ENCODE measurements around the gene DOCK1.

DOCK1 gene

GRCh38 chr10:126904516-126904817 lies 761 bp upstream of the DOCK1 start:
- H3K9me3 ChIP-seq (ENCODE audit: insufficient read depth, low read depth, low read length) = peaks cover 7% of the 10 kb centered on the region; the same call in 1 of the 2 replicates
- peaks cover 30% of the 10 kb centered on the region; the same call in 1 of the 2 replicates for H3K36me3 ChIP-seq (ENCODE audit: insufficient read depth, low read depth, low read length)
- peak overlapping the region; percentile 74 for H3K4me3 ChIP-seq (ENCODE audit: low read length)
- no peak overlapping the region for H3K27ac ChIP-seq (ENCODE audit: low read length)
- H3K27me3 ChIP-seq (ENCODE audit: insufficient read depth, low read length) = no peaks in the 10 kb centered on the region; the same call in 1 of the 2 replicates
- H3K9ac ChIP-seq (ENCODE audit: low read depth, low read length) = peak overlapping the region; percentile 65; the same call in 1 of the 2 replicates
- H3K4me1 ChIP-seq (ENCODE audit: insufficient read depth, low read length) = peaks cover 9% of the 10 kb centered on the region; the same call in 1 of the 2 replicates

DNA sequence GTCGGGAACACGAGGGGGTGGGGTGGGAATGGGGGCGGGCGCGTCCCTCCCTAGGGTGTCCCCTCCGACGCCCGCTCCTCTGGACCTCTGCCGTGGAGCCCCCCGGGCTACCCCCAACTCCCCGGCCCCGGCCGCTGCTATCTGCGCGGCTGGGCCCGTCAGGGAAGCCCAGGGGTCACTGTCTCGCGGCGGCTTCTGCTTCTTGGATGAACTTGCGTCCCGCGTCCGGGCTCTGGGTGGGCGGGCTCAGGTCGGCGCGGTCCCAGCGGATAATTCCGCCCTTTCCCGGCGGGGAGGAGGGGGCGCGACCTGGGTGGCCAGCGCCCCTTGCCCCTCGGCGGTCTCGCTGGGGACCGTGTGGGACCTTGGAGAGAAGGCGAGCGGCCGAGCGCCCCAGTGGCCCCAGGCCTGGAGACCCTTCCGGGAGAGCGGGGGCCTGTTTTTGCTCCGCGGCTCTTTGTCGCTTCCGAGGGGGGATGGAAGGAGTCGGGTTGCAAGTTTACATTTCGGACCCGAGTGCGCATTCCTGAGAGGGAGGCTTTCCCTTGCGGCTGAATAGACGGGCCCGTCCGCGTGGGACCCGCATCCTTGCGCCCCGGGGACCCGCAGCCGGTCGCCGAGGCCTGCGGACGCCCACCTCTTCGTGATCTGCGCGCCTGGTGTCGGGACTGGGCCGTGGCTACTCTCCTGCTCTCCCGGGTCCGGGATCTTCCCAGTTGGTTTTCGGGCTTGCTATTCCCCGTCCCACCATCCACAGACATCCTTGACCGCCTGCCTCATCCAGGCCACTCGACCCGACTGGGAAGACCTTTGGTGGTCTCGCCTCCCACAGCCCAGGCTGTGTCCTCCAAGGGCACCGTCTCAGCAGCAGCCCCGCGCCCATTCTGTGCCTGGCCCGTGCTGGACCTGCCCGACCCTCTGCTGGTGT lies 812 bp downstream of the DOCK1 start:
- Histone ChIP-seq H3K9me3 (ENCODE audit: insufficient read depth, low read depth, low read length) (no peaks in the 10 kb centered on the region), H3K4me3 (ENCODE audit: low read length) (peak overlapping the region; percentile 74), H3K27me3 (ENCODE audit: insufficient read depth, low read length) (no peaks in the 10 kb centered on the region; the same call in 1 of the 2 replicates), H3K36me3 (ENCODE audit: insufficient read depth, low read depth, low read length) (peaks cover 21% of the 10 kb centered on the region; the same call in 1 of the 2 replicates), H3K4me1 (ENCODE audit: insufficient read depth, low read length) (peaks cover 9% of the 10 kb centered on the region; the same call in 1 of the 2 replicates), H3K9ac (ENCODE audit: low read depth, low read length) (peak overlapping the region; percentile 69; the same call in 1 of the 2 replicates), H3K27ac (ENCODE audit: low read length) (no peak overlapping the region)

DNA sequence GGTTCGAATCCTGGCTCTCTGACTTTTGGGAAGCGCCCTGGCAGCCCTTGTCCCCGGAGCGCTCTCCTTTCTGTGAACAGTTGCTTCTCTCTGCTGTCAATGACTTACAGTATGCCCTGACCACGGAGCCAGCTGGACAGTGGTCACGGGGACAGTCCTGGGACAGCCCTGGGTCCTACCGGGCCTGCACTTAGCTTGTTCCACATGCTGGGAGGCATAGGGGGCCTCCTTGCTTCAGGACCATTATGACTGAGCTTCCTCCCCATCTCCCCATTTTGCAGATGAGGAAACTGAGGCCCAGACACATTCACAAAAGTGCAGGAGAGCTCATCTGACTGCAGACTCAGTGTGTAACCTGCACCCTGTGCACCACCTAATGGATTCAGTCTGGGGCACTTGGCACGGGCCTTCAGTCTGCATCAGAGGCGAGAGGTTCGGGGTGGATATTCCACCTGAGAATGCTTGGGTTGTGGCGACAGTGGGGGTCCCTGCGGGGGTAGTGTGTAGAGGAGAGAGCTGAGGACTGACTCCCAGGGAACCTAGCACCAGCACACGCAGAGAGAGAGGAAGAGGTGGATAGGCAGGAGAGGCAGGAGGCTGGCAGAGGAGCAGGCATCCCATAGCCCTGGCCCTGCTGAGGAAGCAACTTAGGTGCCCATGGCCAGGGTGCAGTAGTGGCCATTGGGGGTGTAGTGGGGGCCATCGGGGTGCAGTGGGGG lies 1.6 kb downstream of the DOCK1 start:
- Histone ChIP-seq H3K4me1 (ENCODE audit: insufficient read depth, low read length) (peaks cover 15% of the 10 kb centered on the region), H3K27me3 (ENCODE audit: insufficient read depth, low read length) (no peaks in the 10 kb centered on the region; the same call in 1 of the 2 replicates), H3K4me3 (ENCODE audit: low read length) (peak overlapping the region; percentile 74; the same call in 1 of the 2 replicates), H3K9ac (ENCODE audit: low read depth, low read length) (peak overlapping the region; percentile 69; the same call in 1 of the 2 replicates), H3K36me3 (ENCODE audit: insufficient read depth, low read depth, low read length) (peaks cover 17% of the 10 kb centered on the region; the same call in 1 of the 2 replicates), H3K9me3 (ENCODE audit: insufficient read depth, low read depth, low read length) (no peaks in the 10 kb centered on the region), H3K27ac (ENCODE audit: low read length) (no peak overlapping the region)

DNA sequence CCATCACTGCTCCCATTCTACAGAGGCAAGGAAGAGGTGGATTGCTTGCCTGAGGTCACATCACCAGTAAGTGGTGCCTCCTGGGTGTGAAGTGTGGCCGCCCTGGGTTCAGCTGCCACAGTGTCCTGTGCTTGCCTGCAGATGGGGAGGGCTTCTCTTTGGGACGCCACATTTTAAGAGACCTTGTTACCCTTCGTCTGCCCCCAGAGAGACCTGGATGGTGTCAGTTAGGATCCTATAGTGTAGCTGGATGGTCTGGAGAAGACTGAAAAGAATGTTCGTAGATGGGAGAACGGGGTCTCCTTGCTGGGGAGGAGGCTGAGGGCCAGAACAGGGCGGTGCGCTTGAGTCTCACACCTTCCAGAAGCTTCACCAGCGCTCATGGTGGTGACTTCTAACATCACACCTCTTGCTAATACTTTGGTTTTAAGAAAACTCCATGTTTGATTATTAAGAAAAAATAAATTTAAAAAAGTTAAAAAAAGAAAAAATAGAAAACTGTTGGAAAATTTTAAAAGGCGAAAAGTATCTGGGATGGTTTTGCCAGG lies 2.3 kb downstream of the DOCK1 start:
- Histone ChIP-seq H3K27me3 (ENCODE audit: insufficient read depth, low read length) (no peaks in the 10 kb centered on the region; the same call in 1 of the 2 replicates), H3K4me1 (ENCODE audit: insufficient read depth, low read length) (peaks cover 15% of the 10 kb centered on the region), H3K9ac (ENCODE audit: low read depth, low read length) (no peak overlapping the region), H3K9me3 (ENCODE audit: insufficient read depth, low read depth, low read length) (no peaks in the 10 kb centered on the region), H3K36me3 (ENCODE audit: insufficient read depth, low read depth, low read length) (peaks cover 13% of the 10 kb centered on the region; the same call in 1 of the 2 replicates), H3K4me3 (ENCODE audit: low read length) (no peak overlapping the region), H3K27ac (ENCODE audit: low read length) (no peak overlapping the region)

GRCh38 chr10:126908225-126908624 lies 3.0 kb downstream of the DOCK1 start:
- H3K27ac ChIP-seq (ENCODE audit: low read length) = no peak overlapping the region

GRCh38 chr10:126908729-126909128 lies 3.5 kb downstream of the DOCK1 start:
- Histone ChIP-seq H3K9ac (ENCODE audit: low read depth, low read length) (no peak overlapping the region), H3K4me1 (ENCODE audit: insufficient read depth, low read length) (peaks cover 15% of the 10 kb centered on the region), H3K27me3 (ENCODE audit: insufficient read depth, low read length) (no peaks in the 10 kb centered on the region; the same call in 1 of the 2 replicates), H3K36me3 (ENCODE audit: insufficient read depth, low read depth, low read length) (0 out of 2 replicates have a peak, but pooled peaks cover 2% of the 10 kb centered on the region), H3K9me3 (ENCODE audit: insufficient read depth, low read depth, low read length) (no peaks in the 10 kb centered on the region), H3K27ac (ENCODE audit: low read length) (no peak overlapping the region), H3K4me3 (ENCODE audit: low read length) (no peak overlapping the region)

More at GRCh38 chr10:126908225-126908624, 3.0 kb downstream of the DOCK1 start:
- H3K4me1 ChIP-seq (ENCODE audit: insufficient read depth, low read length) = peaks cover 15% of the 10 kb centered on the region
- no peak overlapping the region for H3K4me3 ChIP-seq (ENCODE audit: low read length)
- no peaks in the 10 kb centered on the region for H3K9me3 ChIP-seq (ENCODE audit: insufficient read depth, low read depth, low read length)
- H3K27me3 ChIP-seq (ENCODE audit: insufficient read depth, low read length) = no peaks in the 10 kb centered on the region; the same call in 1 of the 2 replicates
- peaks cover 7% of the 10 kb centered on the region; the same call in 1 of the 2 replicates for H3K36me3 ChIP-seq (ENCODE audit: insufficient read depth, low read depth, low read length)
- H3K9ac ChIP-seq (ENCODE audit: low read depth, low read length) = no peak overlapping the region

- H3K27ac ChIP-seq (ENCODE audit: low read length) = no peak overlapping the region
- peaks cover 14% of the 10 kb centered on the region for H3K4me1 ChIP-seq (ENCODE audit: insufficient read depth, low read length)
- H3K27me3 ChIP-seq (ENCODE audit: insufficient read depth, low read length) = no peaks in the 10 kb centered on the region; the same call in 1 of the 2 replicates
- no peaks in the 10 kb centered on the region for H3K36me3 ChIP-seq (ENCODE audit: insufficient read depth, low read depth, low read length)
- H3K9me3 ChIP-seq (ENCODE audit: insufficient read depth, low read depth, low read length) = no peaks in the 10 kb centered on the region
- H3K4me3 ChIP-seq (ENCODE audit: low read length) = no peak overlapping the region
- no peak overlapping the region for H3K9ac ChIP-seq (ENCODE audit: low read depth, low read length)
Observed at GRCh38 chr10:126909147-126909546, 3.9 kb downstream of the DOCK1 start.

DNA sequence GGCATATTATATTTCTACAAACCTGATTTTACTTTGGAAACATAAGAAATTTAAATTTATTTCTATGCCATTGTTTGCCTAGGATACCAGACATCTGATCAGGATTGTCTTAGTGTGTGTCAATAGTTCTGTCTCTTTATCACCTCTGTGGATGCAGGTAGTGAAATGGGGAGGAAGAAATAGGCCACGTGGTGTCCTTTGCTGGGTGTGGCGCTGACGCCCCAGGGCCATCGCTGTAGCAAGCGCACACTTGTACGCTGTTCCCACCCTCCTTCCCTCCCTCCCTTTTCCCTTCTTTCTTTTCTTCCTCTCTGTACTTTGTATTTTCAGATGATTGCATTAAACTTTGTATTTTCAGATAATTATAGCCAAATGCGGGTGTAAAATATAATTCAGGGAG lies 5.0 kb downstream of the DOCK1 start:
- Histone ChIP-seq H3K36me3 (ENCODE audit: insufficient read depth, low read depth, low read length) (no peaks in the 10 kb centered on the region), H3K27ac (ENCODE audit: low read length) (no peak overlapping the region), H3K9me3 (ENCODE audit: insufficient read depth, low read depth, low read length) (no peaks in the 10 kb centered on the region), H3K27me3 (ENCODE audit: insufficient read depth, low read length) (no peaks in the 10 kb centered on the region), H3K4me1 (ENCODE audit: insufficient read depth, low read length) (peaks cover 9% of the 10 kb centered on the region), H3K4me3 (ENCODE audit: low read length) (no peak overlapping the region), H3K9ac (ENCODE audit: low read depth, low read length) (no peak overlapping the region)

- Histone ChIP-seq H3K4me1 (ENCODE audit: insufficient read depth, low read length) (peaks cover 9% of the 10 kb centered on the region), H3K27ac (ENCODE audit: low read length) (no peak overlapping the region), H3K9ac (ENCODE audit: low read depth, low read length) (no peak overlapping the region), H3K27me3 (ENCODE audit: insufficient read depth, low read length) (no peaks in the 10 kb centered on the region), H3K4me3 (ENCODE audit: low read length) (no peak overlapping the region), H3K36me3 (ENCODE audit: insufficient read depth, low read depth, low read length) (no peaks in the 10 kb centered on the region), H3K9me3 (ENCODE audit: insufficient read depth, low read depth, low read length) (no peaks in the 10 kb centered on the region)
Observed at GRCh38 chr10:126910798-126911197, 5.6 kb downstream of the DOCK1 start.

- no peaks in the 10 kb centered on the region for H3K27me3 ChIP-seq (ENCODE audit: insufficient read depth, low read length)
- H3K27ac ChIP-seq (ENCODE audit: low read length) = no peak overlapping the region
- no peak overlapping the region for H3K9ac ChIP-seq (ENCODE audit: low read depth, low read length)
Observed at GRCh38 chr10:126911301-126911700, 6.1 kb downstream of the DOCK1 start.

DNA sequence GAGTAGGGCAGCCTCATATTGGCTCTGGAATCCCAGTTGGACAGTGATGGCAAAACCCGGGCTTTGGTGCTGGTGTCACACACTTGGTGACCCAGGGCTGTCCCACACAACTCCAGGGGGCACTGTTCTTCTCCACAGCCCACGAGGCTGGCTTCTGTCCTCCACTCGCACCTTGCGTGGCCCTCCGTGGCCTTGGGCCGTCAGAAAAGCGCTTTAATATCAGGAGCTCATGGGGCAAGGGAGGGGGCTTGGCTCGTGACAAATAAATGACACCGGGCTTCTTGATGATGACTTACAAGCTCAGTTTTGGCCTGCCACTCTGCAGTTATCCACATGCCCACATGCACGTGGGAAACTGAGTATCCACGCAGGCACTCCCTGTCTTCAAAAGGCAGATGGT lies 8.1 kb downstream of the DOCK1 start:
- Histone ChIP-seq H3K4me1 (ENCODE audit: insufficient read depth, low read length) (peaks cover 9% of the 10 kb centered on the region), H3K27me3 (ENCODE audit: insufficient read depth, low read length) (no peaks in the 10 kb centered on the region), H3K4me3 (ENCODE audit: low read length) (no peak overlapping the region), H3K36me3 (ENCODE audit: insufficient read depth, low read depth, low read length) (no peaks in the 10 kb centered on the region), H3K9me3 (ENCODE audit: insufficient read depth, low read depth, low read length) (no peaks in the 10 kb centered on the region), H3K27ac (ENCODE audit: low read length) (no peak overlapping the region), H3K9ac (ENCODE audit: low read depth, low read length) (no peak overlapping the region)

More at GRCh38 chr10:126911301-126911700, 6.1 kb downstream of the DOCK1 start:
- H3K4me3 ChIP-seq (ENCODE audit: low read length) = no peak overlapping the region
- H3K36me3 ChIP-seq (ENCODE audit: insufficient read depth, low read depth, low read length) = no peaks in the 10 kb centered on the region
- no peaks in the 10 kb centered on the region for H3K9me3 ChIP-seq (ENCODE audit: insufficient read depth, low read depth, low read length)
- H3K4me1 ChIP-seq (ENCODE audit: insufficient read depth, low read length) = peaks cover 9% of the 10 kb centered on the region

All from iPS-20b (cell line).